ACC112 (cell line): ENCODE results near the gene RASSF6.
"Not testable (repeated sequence)": the region's sequence is repeated elsewhere in the genome, so short reads cannot be mapped to it uniquely, and the experiment has no call there.

ENCODE experiments used
- H2AFZ ChIP-seq: fragments of 200-600 bp; sonication (generic); one replicate; pipeline ENCODE4 v1.6.0; 2017; ENCODE audit warnings: antibody characterized with exemption, low read length; ENCODE audit not compliant: unreplicated experiment
- H3K27ac ChIP-seq: fragments of 200-600 bp; sonication (generic); 2 replicates; pipeline ENCODE4 v1.5.1; 2014; ENCODE audit warnings: low read depth, mild to moderate bottlenecking, antibody characterized with exemption, low read length, moderate library complexity
- H3K27me3 ChIP-seq: fragments of 200-600 bp; sonication (generic); 2 replicates; pipeline ENCODE4 v1.6.1; 2014; ENCODE audit warnings: mild to moderate bottlenecking, antibody characterized with exemption, low read length, moderate library complexity, mixed read lengths; ENCODE audit not compliant: insufficient read depth
- H3K36me3 ChIP-seq: fragments of 200-600 bp; sonication (generic); 2 replicates; pipeline ENCODE4 v1.6.1; 2016; ENCODE audit warnings: mild to moderate bottlenecking, antibody characterized with exemption, low read length, moderate library complexity, mixed read lengths; ENCODE audit not compliant: insufficient read depth
- H3K4me1 ChIP-seq: fragments of 200-600 bp; sonication (generic); one replicate; pipeline ENCODE4 v1.6.1; 2016; ENCODE audit warnings: low read length, mixed read lengths; ENCODE audit not compliant: insufficient read depth, unreplicated experiment, control insufficient read depth
- H3K4me3 ChIP-seq: fragments of 200-600 bp; sonication (generic); 2 replicates; pipeline ENCODE4 v1.5.1; 2014; ENCODE audit warnings: mild to moderate bottlenecking, low read depth, low read length
- H3K79me2 ChIP-seq: fragments of 200-600 bp; sonication (generic); one replicate; pipeline ENCODE4 v1.6.0; 2016; ENCODE audit warnings: low read length; ENCODE audit not compliant: control insufficient read depth, unreplicated experiment, insufficient read depth

RASSF6 gene

GRCh38 chr4:73650250-73650649, 30.0 kb upstream of the RASSF6 start:
- Histone ChIP-seq H3K4me1 (no peaks in the 10 kb centered on the region), H3K27ac (no peak overlapping the region), H3K27me3 (no peaks in the 10 kb centered on the region), H3K79me2 (no peaks in the 10 kb centered on the region), H3K4me3 (no peak overlapping the region), H2AFZ (no peak overlapping the region), H3K36me3 (no peaks in the 10 kb centered on the region)

- Histone ChIP-seq H3K4me1 (no peaks in the 10 kb centered on the region), H3K79me2 (no peaks in the 10 kb centered on the region), H3K4me3 (no peak overlapping the region), H3K27me3 (no peaks in the 10 kb centered on the region), H2AFZ (no peak overlapping the region), H3K36me3 (no peaks in the 10 kb centered on the region), H3K27ac (no peak overlapping the region)
Measured at GRCh38 chr4:73648478-73648877, 28.2 kb upstream of the RASSF6 start.

GRCh38 chr4:73646117-73646516, 25.9 kb upstream of the RASSF6 start:
- no peaks in the 10 kb centered on the region for H3K79me2 ChIP-seq
- no peaks in the 10 kb centered on the region for H3K36me3 ChIP-seq
- no peak overlapping the region for H2AFZ ChIP-seq
- no peak overlapping the region for H3K4me3 ChIP-seq
- H3K27me3 ChIP-seq: no peaks in the 10 kb centered on the region
- no peaks in the 10 kb centered on the region for H3K4me1 ChIP-seq
- H3K27ac ChIP-seq: no peak overlapping the region

GRCh38 chr4:73631565-73632226, 11.5 kb upstream of the RASSF6 start:
- Histone ChIP-seq H3K27me3 (no peaks in the 10 kb centered on the region), H3K4me3 (no peak overlapping the region), H3K79me2 (no peaks in the 10 kb centered on the region), H2AFZ (no peak overlapping the region), H3K4me1 (no peaks in the 10 kb centered on the region), H3K27ac (no peak overlapping the region), H3K36me3 (no peaks in the 10 kb centered on the region)

- not testable (repeated sequence) for H3K36me3 ChIP-seq, H3K27ac ChIP-seq, H3K27me3 ChIP-seq, H3K79me2 ChIP-seq, H2AFZ ChIP-seq, H3K4me3 ChIP-seq, H3K4me1 ChIP-seq
Measured at GRCh38 chr4:73628834-73629233, 8.6 kb upstream of the RASSF6 start.

- peaks cover 6% of the 10 kb centered on the region for H3K4me1 ChIP-seq
- H2AFZ ChIP-seq: no peak overlapping the region
- H3K27me3 ChIP-seq: no peaks in the 10 kb centered on the region
- H3K27ac ChIP-seq: no peak overlapping the region
- no peaks in the 10 kb centered on the region for H3K36me3 ChIP-seq
- no peak overlapping the region for H3K4me3 ChIP-seq
- H3K79me2 ChIP-seq: no peaks in the 10 kb centered on the region
Measured at GRCh38 chr4:73621357-73621756, 1.1 kb upstream of the RASSF6 start.

- Histone ChIP-seq H3K36me3 (no peaks in the 10 kb centered on the region), H3K4me3 (no peak overlapping the region), H3K4me1 (peaks cover 6% of the 10 kb centered on the region), H3K79me2 (no peaks in the 10 kb centered on the region), H2AFZ (no peak overlapping the region), H3K27ac (no peak overlapping the region), H3K27me3 (no peaks in the 10 kb centered on the region)
Measured at GRCh38 chr4:73619346-73619745, 890 bp downstream of the RASSF6 start.

- Histone ChIP-seq H3K79me2 (no peaks in the 10 kb centered on the region), H2AFZ (no peak overlapping the region), H3K36me3 (no peaks in the 10 kb centered on the region), H3K4me3 (no peak overlapping the region), H3K27me3 (no peaks in the 10 kb centered on the region), H3K4me1 (peaks cover 6% of the 10 kb centered on the region), H3K27ac (no peak overlapping the region)
Measured at GRCh38 chr4:73617256-73617655, 3.0 kb downstream of the RASSF6 start.

- Histone ChIP-seq H2AFZ (no peak overlapping the region), H3K4me1 (peaks cover 6% of the 10 kb centered on the region), H3K4me3 (no peak overlapping the region), H3K27me3 (no peaks in the 10 kb centered on the region), H3K27ac (no peak overlapping the region), H3K79me2 (no peaks in the 10 kb centered on the region), H3K36me3 (no peaks in the 10 kb centered on the region)
Measured at GRCh38 chr4:73615613-73616012, 4.6 kb downstream of the RASSF6 start.

- Histone ChIP-seq H2AFZ (no peak overlapping the region), H3K27me3 (no peaks in the 10 kb centered on the region), H3K4me1 (peaks cover 7% of the 10 kb centered on the region), H3K79me2 (no peaks in the 10 kb centered on the region), H3K27ac (no peak overlapping the region), H3K4me3 (no peak overlapping the region), H3K36me3 (no peaks in the 10 kb centered on the region)
Measured at GRCh38 chr4:73614311-73614867, 5.8 kb downstream of the RASSF6 start.

- H3K4me1 ChIP-seq: peaks cover 15% of the 10 kb centered on the region
- no peak overlapping the region for H3K27ac ChIP-seq
Measured at GRCh38 chr4:73613130-73613529, 7.1 kb downstream of the RASSF6 start.

More at GRCh38 chr4:73613130-73613529, 7.1 kb downstream of the RASSF6 start:
- H3K4me3 ChIP-seq: no peak overlapping the region
- no peaks in the 10 kb centered on the region for H3K27me3 ChIP-seq
- H3K36me3 ChIP-seq: no peaks in the 10 kb centered on the region
- H3K79me2 ChIP-seq: no peaks in the 10 kb centered on the region
- no peak overlapping the region for H2AFZ ChIP-seq
